Sigmoid colon (tissue), 4 donors: ENCODE data around the gene ADCY6.

ENCODE experiments used
- CTCF ChIP-seq, 4 experiments: fragments of 450-650 bp in 3 of 4; fragments of 200-600 bp in 1 of 4; IDR thresholded peaks; one replicate each; pipeline ENCODE4 v1.5.1; 2016 to 2019; ENCODE audit warnings: antibody characterized with exemption in 4 of 4, mild to moderate bottlenecking in 3 of 4, moderate library complexity in 2 of 4
- POLR2A ChIP-seq, 2 donors: fragments of 450-650 bp; IDR thresholded peaks; one replicate each; pipeline ENCODE4 v1.6.1; 2016; ENCODE audit warnings: antibody characterized with exemption in 2 of 2, mild to moderate bottlenecking in 2 of 2, moderate library complexity in 2 of 2
- POLR2AphosphoS5 ChIP-seq, 4 donors: sonication (generic); formaldehyde crosslinking; IDR thresholded peaks; one replicate each; pipeline ENCODE4 v1.6.1; 2017; ENCODE audit warnings: antibody characterized with exemption in 4 of 4

- TF ChIP-seq CTCF (IDR thresholded peaks at IDR 0.05) (no peak), POLR2A (IDR thresholded peaks at IDR 0.05) (no peak), POLR2AphosphoS5 (IDR thresholded peaks at IDR 0.05) (no peak)
These were observed 17.2 kb downstream of the ADCY6 start for GRCh38 chr12:48771588-48772112.
